Transverse colon (tissue), 4 donors: Measurements from ENCODE around the gene FADS6.

Experiments
- CTCF ChIP-seq, 5 experiments: fragments of 200-600 bp in 3 of 5; fragments of 450-650 bp in 2 of 5; sonication (generic) in 3 of 5; IDR thresholded peaks; 1 replicate in 2 of 5; 2 replicates in 3 of 5; pipeline ENCODE4 v1.5.1; 2016 to 2017; ENCODE audit warnings: antibody characterized with exemption in 5 of 5, inconsistent platforms in 3 of 5, mild to moderate bottlenecking in 2 of 5, moderate library complexity in 1 of 5
- POLR2A ChIP-seq: fragments of 450-650 bp; IDR thresholded peaks from one replicate; pipeline ENCODE4 v1.6.1; 2016; ENCODE audit warnings: antibody characterized with exemption, mild to moderate bottlenecking, moderate library complexity
- POLR2AphosphoS5 ChIP-seq, 3 donors: sonication (generic); formaldehyde crosslinking; IDR thresholded peaks; one replicate each; pipeline ENCODE4 v1.6.1; 2016; ENCODE audit warnings: antibody characterized with exemption in 3 of 3

GRCh38 chr17:74898376-74898946 is 5.0 kb upstream of the FADS6 start:
- TF ChIP-seq CTCF (IDR thresholded peaks at IDR 0.05) (no peak), POLR2A (no peak), POLR2AphosphoS5 (IDR thresholded peaks at IDR 0.05) (no peak)
